Right forelimb (tissue), 1 donor: ENCODE results near the gene DNAJC18.
"Not testable (repeated sequence)": the region's sequence is repeated elsewhere in the genome, so short reads cannot be mapped to it uniquely, and the experiment has no call there.

ENCODE experiments used
- DNase-seq: peaks from one replicate; pipeline ENCODE4 v3.0.0-alpha.2; 2018

The DNAJC18 gene

DNA sequence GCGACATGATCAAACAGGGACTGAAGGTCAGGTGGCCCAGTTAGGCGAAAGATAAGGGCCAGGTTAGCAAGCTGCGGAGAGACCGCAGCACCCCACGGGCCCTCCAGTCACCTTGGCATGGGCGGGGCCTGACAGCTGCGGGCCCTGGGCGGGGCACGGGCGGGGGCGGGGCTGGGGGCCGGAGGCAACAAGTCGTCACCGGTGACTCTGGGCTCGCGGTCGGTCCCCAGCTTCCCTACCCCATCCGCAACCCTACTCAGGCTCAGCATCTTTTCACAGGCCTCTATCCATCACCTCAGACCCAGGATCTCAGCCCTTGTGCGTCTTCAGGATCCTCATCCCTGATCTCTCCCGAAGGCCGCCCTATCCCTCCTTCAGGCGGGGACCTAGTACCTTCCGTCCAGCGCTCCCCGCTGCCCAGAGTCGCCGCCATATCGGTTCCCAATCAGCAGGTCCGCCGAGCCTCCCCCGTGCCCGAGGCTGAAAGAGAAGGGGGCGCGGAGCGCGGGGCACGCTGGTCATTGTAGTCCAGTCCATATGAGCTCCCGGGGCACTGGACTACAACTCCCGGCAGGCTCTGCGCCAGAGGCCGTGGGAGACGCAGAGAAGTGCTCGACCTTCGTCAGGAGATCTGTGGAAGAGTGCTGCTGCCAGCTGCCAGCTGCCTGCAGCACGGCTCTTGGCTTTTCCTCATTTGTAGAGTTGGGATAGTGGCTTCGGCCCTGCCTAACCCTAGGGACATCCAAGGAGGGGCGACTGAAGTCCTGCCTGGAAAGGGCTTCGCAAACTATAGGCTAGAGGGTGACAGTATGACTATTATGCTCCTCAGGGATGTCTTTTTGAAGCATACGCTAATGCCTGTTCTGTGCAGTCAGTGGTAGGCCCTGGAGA lies at the start of gene DNAJC18:
Gene DNAJC18, minus strand, starts transcription at position 513 of the 891 bp plus-strand sequence. Its CDS starts 80 bp downstream, at position 433.
- peak; percentile 95 for DNase-seq

- DNase-seq, result no peak
Observed at GRCh38 chr5:139488260-139488659, 48.9 kb upstream of the DNAJC18 start.

DNA sequence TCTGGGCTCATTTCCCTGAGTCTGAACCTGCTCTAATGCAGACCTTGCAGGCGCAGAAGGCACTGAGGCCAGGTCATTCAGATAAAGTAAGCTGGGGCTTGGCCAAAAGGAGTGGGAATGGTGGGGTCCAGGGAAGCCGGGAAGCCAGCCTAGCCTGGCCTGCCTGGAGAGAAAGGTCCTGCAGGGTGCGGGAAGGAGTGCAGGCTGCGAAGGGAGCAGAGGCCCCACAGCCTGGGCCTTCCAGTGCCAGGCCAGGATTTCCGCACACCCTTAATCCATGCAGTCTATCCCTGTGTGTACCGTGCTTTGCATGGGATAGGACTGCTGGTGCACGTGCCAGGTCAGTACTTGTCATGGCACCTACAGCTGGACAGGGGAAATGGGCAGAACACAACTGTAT lies 46.9 kb upstream of the DNAJC18 start:
- peak; percentile 30 for DNase-seq

GRCh38 chr5:139482890-139483208 lies 43.5 kb upstream of the DNAJC18 start:
- DNase-seq, result not testable (repeated sequence)

DNA sequence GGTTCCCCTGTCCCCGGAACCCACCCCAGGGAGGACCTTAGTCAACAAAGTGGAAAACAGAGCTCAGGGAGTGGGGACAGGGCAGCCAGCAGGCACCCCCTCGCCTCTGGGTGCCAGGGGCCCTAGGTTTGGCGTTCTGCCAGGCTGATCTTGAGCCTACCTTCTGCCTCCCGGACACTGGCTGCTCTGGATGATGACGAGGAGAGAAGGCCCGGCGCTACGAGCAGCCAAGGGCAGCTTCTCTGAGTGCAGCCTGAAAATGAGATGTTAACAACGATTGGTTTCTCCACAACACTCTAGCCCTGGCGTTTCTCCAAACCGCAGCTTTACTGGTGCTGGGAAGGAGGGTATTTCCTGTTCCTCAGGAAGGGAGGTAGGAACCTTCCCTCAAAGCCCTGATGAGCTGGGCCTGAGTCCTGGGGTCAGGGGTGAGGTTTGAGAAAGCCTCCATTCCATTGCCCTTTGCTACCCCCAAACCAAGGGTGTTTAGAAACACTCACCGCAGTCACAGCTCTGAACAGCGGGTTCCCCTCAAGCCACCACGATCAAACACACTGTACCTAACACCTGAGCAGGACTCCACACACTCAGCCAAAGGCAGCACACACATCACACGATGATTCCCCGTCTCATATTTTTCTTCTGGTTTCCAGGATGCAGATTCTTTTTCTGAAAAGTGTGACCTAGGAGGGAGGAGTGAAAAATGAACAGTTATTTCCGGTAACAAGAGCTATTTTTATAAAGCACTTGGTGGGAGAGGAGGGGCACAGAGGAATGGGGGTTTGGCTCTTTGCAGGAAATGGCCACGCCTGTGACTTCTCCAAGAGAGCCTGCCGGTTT lies 42.9 kb upstream of the DNAJC18 start, which contains the start of gene STING1:
Gene STING1, minus strand, starts transcription at position 709 of the 840 bp plus-strand sequence. CDS start 1,054 bp downstream, outside the sequence.
- DNase-seq, result peak; percentile 87

DNA sequence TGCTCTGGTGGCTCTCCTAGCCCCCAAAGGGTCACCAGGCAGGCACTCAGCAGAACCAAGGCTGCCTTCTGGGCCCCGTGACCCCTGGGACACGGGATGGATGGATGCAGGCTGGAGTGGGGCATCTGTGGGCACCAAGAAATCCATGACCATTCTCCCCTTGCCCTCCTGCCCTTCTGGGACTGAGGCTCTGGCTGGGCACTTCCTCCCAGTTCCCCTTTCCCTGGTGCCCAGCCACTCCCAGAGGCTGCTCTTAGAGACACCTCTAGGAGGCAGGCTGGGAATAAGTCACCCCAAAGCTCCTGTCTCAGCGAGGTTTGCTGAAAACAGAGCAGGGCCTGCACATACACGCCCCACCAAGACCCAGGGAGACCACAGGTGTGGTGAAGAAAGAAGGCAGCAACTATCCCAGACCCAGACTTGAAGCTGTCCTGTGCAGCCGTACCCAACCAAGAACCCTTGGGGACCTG lies 42.3 kb upstream of the DNAJC18 start:
- no peak for DNase-seq

DNA sequence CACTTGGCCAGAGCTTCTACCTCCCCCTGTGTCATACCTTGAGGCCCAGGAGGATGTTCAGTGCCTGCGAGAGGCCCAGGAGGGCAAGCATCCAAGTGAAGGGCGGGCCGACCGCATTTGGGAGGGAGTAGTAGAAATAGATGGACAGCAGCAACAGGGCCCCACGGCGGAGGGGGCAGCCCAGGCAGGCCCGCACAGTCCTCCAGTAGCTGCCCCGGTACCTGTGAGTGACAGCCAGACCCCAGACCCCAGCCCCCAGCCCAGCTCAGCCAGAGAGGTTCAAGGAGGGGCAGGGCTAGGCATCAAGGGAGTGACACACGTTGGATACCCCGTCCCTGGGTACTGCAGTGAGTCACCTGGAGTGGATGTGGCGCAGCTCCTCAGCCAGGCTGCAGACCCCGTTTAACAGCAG lies 41.8 kb upstream of the DNAJC18 start:
- peak; percentile 80 for DNase-seq

DNA sequence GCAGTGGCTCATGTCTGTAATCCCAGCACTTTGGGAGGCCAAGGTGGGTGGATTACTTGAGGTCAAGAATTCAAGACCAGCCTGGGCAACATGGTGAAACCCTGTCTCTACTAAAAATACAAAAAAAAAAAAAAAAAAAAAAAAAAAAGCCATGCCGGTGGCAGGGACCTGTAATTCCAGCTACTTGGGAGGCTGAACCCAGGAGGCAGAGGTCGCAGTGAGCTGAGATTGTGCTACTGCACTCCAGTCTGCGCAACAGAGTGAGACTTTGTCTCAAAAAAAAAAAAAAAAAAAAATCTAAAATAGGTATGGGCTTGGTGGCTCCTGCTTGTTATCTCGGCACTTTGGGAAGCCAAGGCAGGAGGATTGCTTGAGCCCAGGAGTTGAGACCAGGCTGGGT lies 40.4 kb upstream of the DNAJC18 start:
- not testable (repeated sequence) for DNase-seq

GRCh38 chr5:139478657-139479423 lies 39.5 kb upstream of the DNAJC18 start:
- peak; percentile 19 for DNase-seq

GRCh38 chr5:139475865-139476617 lies 36.7 kb upstream of the DNAJC18 start:
- peak; percentile 19 for DNase-seq

GRCh38 chr5:139474890-139475791 lies 35.8 kb upstream of the DNAJC18 start:
- DNase-seq, result peak; percentile 51

DNA sequence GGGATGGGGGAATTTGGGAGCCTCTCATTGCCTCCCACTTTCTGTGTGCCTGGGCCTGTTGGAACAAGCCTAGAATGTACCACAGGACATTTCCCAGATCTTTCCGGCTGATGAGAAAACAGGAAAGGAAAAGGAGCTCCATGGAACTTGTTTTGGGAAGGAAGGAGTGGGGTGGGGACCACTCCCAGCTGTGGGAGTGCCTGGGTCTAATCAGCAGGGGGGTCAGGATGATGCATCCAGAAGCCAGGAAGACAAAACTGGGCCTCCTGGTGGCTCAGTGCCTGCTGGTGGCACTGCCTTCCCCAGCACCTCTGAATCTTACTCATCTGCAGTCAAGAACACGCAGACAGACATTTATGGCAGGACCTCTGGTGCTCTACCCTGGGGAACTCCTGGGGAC lies 34.2 kb upstream of the DNAJC18 start:
- DNase-seq, result no peak

- peak; percentile 54 for DNase-seq
Observed at GRCh38 chr5:139473105-139473504, 33.8 kb upstream of the DNAJC18 start.

GRCh38 chr5:139472386-139473030 lies 33.2 kb upstream of the DNAJC18 start:
- DNase-seq, result no peak

- no peak for DNase-seq
Observed at GRCh38 chr5:139470821-139471300, 31.5 kb upstream of the DNAJC18 start, which contains the start of gene SMIM33. Gene SMIM33 (plus strand): TSS chr5:139471004. CDS start chr5:139471122, 118 bp downstream.

GRCh38 chr5:139468421-139468931 lies 29.2 kb upstream of the DNAJC18 start:
- no peak for DNase-seq

GRCh38 chr5:139462586-139463276 lies 23.4 kb upstream of the DNAJC18 start, which contains the start of gene ECSCR:
Gene ECSCR (minus strand): TSS chr5:139462743. CDS start chr5:139462670, 73 bp downstream.
- no peak for DNase-seq

- DNase-seq, result no peak
Observed at GRCh38 chr5:139461698-139462097, 22.4 kb upstream of the DNAJC18 start.

GRCh38 chr5:139461176-139461575 lies 21.9 kb upstream of the DNAJC18 start:
- no peak for DNase-seq
